Medulla oblongata (tissue), 1 donor: ENCODE results near the gene COL15A1.

Experiments used
- DNase-seq: peaks from one replicate; pipeline ENCODE4 v3.0.0-alpha.2; 2015; ENCODE audit errors: extremely low spot score

COL15A1 gene

GRCh38 chr9:98944734-98945074 is 997 bp downstream of the COL15A1 start:
- no peak for DNase-seq

- DNase-seq: no peak
Measured at GRCh38 chr9:98949565-98949964, 5.9 kb downstream of the COL15A1 start.

GRCh38 chr9:98950262-98950661 is 6.6 kb downstream of the COL15A1 start:
- no peak for DNase-seq

- no peak for DNase-seq
Measured at GRCh38 chr9:98951967-98952366, 8.3 kb downstream of the COL15A1 start.

GRCh38 chr9:98953581-98954243 is 10.0 kb downstream of the COL15A1 start:
- DNase-seq: no peak

- no peak for DNase-seq
Measured at GRCh38 chr9:98954244-98954610, 10.5 kb downstream of the COL15A1 start.

GRCh38 chr9:98955259-98955658 is 11.6 kb downstream of the COL15A1 start:
- no peak for DNase-seq

GRCh38 chr9:98957826-98958225 is 14.1 kb downstream of the COL15A1 start:
- DNase-seq: no peak

GRCh38 chr9:98958271-98958984 is 14.7 kb downstream of the COL15A1 start:
- DNase-seq: no peak

- DNase-seq: no peak
Measured at GRCh38 chr9:98960409-98960808, 16.7 kb downstream of the COL15A1 start.

GRCh38 chr9:98961513-98962180 is 17.9 kb downstream of the COL15A1 start:
- no peak for DNase-seq

- no peak for DNase-seq
Measured at GRCh38 chr9:98962181-98962560, 18.5 kb downstream of the COL15A1 start.

GRCh38 chr9:98962861-98963260 is 19.2 kb downstream of the COL15A1 start:
- no peak for DNase-seq

GRCh38 chr9:98964201-98964600 is 20.5 kb downstream of the COL15A1 start:
- DNase-seq: no peak

- no peak for DNase-seq
Measured at GRCh38 chr9:98964911-98965336, 21.2 kb downstream of the COL15A1 start.

GRCh38 chr9:98966676-98967075 is 23.0 kb downstream of the COL15A1 start:
- DNase-seq: no peak

- DNase-seq: no peak
Measured at GRCh38 chr9:98967257-98967656, 23.6 kb downstream of the COL15A1 start.

GRCh38 chr9:98967680-98968079 is 24.0 kb downstream of the COL15A1 start:
- no peak for DNase-seq

GRCh38 chr9:98968601-98969337 is 25.1 kb downstream of the COL15A1 start:
- DNase-seq: no peak

- DNase-seq: no peak
Measured at GRCh38 chr9:98970532-98971041, 26.9 kb downstream of the COL15A1 start.

- DNase-seq: peak; percentile 86
Measured at GRCh38 chr9:98971168-98971914, 27.6 kb downstream of the COL15A1 start.

- DNase-seq: no peak
Measured at GRCh38 chr9:98971915-98972223, 28.2 kb downstream of the COL15A1 start.
